GM21447 (cell line): ENCODE results near the gene CDK16.
A peak's percentile ranks its signal among the peaks of the same experiment; 100 is the strongest.

Experiments
- ATAC-seq: cut with Tn5 transposase; IDR thresholded peaks from one replicate; pipeline ENCODE4 v1.9.1; 2021; ENCODE audit not compliant: unreplicated experiment

CDK16 gene

GRCh38 chrX:47185241-47185640 lies 33.2 kb upstream of the CDK16 start:
- ATAC-seq: no peak

DNA sequence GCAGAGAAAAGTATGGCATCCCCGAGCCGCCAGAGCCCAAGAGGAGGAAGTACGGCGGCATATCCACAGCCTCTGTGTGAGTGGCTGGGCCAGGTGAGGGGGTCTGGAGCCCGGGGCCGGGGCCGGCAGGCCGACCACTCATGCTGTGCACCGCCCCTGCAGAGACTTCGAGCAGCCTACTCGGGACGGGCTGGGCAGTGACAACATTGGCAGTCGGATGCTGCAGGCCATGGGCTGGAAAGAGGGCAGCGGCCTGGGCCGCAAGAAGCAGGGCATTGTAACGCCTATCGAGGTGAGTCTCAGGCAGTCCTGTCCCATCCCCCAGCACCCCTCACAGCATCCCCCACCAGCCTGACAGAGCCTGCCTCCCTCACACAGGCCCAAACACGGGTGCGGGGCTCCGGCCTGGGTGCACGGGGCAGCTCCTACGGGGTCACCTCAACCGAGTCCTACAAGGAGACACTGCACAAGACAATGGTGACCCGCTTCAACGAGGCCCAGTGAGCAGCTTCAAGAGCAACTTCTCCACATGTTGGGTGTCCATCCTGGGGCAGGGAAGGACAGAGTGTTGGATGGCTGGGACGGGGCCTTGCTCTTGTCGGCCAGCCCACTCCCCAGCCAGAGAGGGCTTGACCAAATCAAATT lies 32.3 kb upstream of the CDK16 start:
- ATAC-seq: no peak

DNA sequence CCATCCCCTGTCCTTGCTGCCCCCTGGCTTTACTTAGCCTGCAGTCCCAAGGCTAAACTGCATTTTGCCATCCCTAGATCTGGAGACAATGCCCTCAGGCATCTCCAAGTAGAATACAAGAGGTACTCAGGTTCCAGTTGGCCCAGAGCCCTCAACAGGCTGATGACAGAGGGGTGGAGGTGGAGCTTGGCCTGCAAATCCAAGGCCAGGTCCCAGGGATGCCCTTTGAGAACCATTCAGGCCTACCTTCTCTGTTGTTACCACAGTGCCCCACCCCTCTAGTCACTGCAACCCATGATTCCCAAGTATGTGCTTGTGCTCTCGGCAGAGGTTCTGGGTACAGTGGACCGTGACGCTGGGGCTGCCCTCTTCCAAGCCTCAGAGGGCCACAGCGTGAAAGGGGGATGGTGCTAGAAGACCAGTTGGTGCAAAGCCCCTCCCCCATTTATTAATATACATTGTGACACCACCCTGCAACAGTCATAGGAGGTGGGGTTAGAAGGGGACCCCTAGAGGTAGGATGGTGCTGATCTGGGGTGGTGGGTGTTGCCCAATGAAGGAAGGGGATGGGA lies 31.3 kb upstream of the CDK16 start:
- ATAC-seq: no peak

- ATAC-seq: no peak
Measured at GRCh38 chrX:47189906-47190305, 28.6 kb upstream of the CDK16 start.

GRCh38 chrX:47190445-47191269 lies 27.8 kb upstream of the CDK16 start:
- ATAC-seq: peak; percentile 49

DNA sequence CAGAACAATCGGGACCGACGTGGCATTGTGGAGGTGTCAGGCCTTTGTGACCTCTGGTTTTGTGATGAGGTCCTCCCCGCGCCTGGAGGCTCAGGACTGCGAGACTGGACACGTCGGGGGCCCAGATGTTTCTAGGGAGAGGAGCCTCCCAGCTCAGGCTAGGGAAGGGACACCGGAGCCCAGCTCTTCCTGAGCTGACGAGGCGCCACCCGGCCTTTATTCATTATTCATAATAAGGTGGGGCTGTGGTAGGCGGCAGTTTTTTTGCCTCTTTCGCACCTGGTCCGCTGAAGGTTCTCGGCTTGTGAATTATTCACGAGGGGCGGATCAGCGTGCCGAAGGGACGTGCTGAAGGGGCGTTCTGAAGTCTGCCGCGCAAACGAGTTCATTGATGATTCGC lies 27.1 kb upstream of the CDK16 start:
- no peak for ATAC-seq

DNA sequence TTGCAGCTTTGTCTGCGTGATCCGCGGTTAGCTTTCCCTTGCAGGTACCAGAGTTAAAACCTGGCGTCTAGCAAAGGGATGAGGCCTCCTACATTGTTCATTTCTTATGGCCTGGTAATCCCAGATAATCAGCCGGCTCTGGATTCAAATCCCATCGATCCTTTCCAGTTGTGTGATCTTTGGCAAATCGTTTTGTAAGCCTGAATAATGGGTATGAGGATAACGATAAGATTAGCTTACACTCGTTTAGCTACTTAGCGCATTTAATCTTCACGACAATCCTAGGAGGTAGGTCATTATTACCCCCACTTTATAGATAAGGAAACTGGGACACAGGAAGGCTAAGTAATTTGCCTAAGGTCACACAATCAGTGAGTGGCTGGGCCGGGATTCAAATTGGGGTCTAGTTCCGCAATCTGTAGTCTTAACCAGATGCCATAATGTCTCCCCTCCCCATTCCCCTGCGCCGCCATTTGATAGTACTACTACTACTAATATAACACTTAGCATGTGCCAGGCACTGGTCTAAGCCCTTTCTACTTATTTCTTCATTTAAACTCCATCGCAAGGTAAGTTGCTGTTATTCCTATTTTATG lies 26.6 kb upstream of the CDK16 start:
- ATAC-seq: no peak

- peak; percentile 54 for ATAC-seq
Measured at GRCh38 chrX:47193475-47194193, 24.8 kb upstream of the CDK16 start, which contains the start of gene UBA1. UBA1 (plus strand) TSS chrX:47193829; CDS start chrX:47198803, 4,974 bp downstream.

- ATAC-seq: no peak
Measured at GRCh38 chrX:47194194-47194787, 24.2 kb upstream of the CDK16 start.

GRCh38 chrX:47196098-47196497 lies 22.4 kb upstream of the CDK16 start:
- ATAC-seq: no peak

GRCh38 chrX:47197526-47197925 lies 21.0 kb upstream of the CDK16 start:
- no peak for ATAC-seq

DNA sequence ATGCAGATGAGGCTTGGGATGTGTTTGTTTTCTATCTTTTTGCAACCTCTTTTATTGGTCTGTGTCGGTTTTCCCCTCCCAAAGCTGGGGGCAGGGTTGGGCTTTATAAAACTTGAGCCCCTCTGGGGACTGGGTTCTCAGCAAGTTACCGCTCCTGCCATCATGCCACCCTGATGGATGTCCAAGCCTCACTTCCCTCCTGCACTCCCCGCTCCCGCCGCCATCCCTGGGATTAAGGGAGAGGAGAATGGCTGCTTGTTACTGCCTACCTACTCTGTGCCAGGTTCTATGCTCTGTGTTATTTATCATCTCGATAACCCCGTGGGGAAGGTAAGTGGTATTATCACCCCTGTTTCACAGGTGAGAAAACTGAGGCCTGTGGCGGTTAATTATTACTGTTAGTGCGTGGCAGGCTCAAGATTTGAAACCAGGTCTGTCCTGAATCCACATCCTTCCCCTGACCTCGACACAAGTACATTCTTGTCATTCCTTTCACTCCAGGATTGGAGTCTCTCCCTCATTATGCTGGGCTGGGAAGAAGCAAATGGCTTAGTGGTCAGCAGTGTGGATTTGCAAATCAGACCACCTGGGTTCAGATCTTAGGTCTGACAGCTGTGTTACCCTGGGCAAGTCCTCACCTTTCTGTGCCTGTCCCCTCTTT lies 20.3 kb upstream of the CDK16 start:
- no peak for ATAC-seq

- no peak for ATAC-seq
Measured at GRCh38 chrX:47198687-47199080, 19.8 kb upstream of the CDK16 start.

DNA sequence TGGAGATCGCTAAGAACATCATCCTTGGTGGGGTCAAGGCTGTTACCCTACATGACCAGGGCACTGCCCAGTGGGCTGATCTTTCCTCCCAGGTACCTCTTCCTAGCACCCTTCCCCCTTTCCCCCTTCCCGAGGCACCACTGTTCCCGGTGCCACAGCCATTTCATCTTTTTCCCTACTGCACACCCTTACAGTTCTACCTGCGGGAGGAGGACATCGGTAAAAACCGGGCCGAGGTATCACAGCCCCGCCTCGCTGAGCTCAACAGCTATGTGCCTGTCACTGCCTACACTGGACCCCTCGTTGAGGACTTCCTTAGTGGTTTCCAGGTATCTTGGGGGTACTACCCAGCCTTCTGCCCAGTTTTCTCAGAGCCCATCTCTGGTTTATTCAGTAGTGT lies 19.2 kb upstream of the CDK16 start:
- no peak for ATAC-seq

DNA sequence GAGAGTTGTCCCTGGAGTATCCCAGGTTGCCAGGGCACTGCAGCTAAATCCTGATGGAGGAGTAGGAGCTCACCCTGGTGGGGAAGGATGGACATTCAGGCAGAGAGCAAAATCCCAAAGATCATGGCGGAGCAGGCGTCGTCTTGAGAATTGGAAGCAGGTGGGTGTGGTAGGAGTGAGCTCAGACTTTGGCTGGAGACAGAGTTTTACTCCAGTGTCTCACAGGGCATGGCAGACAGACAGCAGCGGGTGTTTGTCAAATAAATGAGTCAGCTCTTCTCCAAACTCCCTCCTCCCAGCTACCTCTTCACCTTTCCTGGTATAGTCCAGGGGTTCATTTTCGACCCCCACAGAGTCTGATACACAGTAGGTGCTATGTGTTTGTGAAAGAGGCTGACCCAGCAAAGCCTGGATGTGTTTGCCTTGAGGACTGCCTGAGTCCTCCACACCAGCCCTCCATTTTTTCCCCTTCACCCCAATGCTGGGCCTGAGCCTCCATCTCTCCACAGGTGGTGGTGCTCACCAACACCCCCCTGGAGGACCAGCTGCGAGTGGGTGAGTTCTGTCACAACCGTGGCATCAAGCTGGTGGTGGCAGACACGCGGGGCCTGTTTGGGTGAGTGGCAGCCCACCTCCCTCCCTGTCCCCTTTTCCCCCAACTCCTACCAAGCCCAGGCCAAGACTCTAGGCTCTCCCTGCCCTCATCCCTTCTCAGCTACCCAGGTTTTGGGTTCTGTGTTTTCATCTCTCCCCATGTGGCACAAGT lies 17.9 kb upstream of the CDK16 start:
- ATAC-seq: no peak

DNA sequence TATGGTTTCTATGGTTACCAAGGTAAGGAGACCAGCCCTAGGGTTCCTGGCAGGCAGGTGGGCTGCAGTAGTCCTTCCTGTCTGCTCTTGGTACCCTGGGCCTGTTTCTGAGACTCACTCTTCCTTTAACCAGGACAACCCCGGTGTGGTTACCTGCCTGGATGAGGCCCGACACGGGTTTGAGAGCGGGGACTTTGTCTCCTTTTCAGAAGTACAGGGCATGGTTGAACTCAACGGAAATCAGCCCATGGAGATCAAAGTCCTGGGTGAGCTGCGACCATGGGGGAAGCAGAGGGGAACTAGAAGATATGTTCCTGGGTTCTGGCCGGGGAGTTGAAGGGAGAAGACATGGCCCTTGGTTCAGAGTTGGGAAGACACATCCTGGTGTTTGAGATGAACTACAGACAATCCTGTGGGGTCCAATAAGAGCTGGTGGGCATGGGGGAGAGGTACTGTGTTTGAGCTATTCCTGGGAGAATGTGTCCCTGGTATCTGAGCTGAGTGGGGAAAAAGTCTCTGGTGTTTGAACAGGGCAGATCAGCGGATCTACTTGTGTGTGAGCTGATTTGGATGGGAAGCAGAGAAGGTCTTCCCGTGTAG lies 17.0 kb upstream of the CDK16 start:
- no peak for ATAC-seq

GRCh38 chrX:47202316-47202715 lies 16.2 kb upstream of the CDK16 start:
- ATAC-seq: no peak

DNA sequence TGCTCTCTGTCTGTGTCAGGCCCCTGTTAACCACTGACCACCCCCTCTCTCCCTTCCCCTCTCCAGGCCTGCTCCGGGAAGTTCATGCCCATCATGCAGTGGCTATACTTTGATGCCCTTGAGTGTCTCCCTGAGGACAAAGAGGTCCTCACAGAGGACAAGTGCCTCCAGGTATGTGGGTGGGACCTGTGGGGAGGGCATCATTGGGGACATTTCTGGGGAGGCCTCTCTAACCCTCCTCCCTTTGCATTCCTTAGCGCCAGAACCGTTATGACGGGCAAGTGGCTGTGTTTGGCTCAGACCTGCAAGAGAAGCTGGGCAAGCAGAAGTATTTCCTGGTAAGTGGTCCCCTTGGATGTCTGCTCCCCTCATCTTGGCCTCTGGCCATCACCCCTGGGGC lies 15.6 kb upstream of the CDK16 start:
- ATAC-seq: no peak

DNA sequence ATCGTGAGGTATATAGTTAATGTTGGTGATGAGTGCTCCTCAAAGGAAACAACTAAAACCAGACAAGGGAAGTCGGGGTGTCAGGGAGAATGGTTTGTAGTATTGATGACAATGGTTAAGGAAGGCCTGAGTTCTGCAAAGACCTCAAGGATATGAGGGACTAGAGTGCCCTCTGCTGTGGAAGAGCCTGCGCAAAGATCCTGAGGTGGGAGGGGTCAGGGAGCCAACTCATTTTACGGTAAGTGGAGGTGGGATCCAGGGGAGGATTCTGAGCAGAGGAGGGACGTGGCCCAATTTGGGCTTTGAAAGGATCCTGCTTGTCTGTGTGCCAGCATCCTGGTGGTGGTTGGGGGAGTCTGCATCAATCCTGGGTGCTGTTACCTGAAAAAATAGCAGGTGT lies 13.5 kb upstream of the CDK16 start:
- no peak for ATAC-seq
